Ureter (tissue), 1 donor: ENCODE measurements around the gene MYCBPAP. TPM values are rescaled to one million over a fixed set of nuclear protein-coding genes. Genes with fewer than 3 reads are reported as not detected.

ENCODE experiments used
- DNase-seq: peaks from one replicate; pipeline ENCODE4 v3.0.0-alpha.2; 2020; ENCODE audit warnings: low spot score
- total RNA-seq: library from RNA; stranded (reverse); gene quantifications from one replicate; pipeline ENCODE4 v1.2.4, GENCODE V29; 2023
- donor health status: DM: yes; HTN: yes; CAD: no.

MYCBPAP gene
- total RNA-seq, 1 donor from 2014 or later: 1.1 TPM

DNA sequence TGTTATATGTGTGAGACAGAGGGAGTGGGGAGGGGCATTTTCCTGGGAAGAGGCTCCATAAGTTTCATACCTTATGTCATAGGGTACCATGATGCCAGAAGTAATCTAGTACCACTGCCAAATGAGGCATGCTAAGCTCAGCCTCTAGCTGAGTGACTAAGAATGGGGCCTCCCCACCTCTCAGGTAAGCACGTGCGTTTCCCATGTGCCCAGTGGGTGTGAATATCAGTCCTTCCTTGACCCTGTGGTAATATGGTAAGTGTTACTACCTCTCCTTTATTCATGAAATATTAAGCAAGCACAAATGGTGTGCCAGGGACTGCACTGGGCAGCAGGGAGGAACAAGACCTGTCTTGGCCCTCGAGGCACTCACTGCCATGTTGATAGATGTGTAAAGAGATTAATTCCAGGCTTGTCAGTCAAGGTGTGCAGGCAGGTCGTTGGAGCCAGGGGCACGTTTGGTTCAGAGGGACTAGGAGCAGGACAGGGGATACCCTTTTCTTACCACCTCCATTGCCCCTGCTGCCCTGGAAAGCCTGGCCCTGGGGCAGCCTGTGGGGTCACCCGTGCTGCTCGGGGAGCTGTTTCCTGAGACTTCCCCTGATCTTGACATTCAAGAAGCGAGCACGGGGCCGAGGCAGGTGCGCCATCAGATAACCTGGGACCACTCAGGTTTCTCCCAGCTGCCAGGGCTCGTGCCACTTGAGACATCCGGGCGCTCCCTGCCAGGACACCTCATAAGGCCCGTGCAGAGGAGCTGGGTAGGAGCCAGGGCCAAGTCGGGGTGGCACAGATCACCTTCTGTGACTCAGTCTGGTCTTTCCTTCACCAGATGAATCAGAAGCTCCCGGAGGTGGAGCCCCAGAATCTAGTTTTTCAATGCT lies 20.8 kb upstream of the MYCBPAP start:
- no peak for DNase-seq

DNA sequence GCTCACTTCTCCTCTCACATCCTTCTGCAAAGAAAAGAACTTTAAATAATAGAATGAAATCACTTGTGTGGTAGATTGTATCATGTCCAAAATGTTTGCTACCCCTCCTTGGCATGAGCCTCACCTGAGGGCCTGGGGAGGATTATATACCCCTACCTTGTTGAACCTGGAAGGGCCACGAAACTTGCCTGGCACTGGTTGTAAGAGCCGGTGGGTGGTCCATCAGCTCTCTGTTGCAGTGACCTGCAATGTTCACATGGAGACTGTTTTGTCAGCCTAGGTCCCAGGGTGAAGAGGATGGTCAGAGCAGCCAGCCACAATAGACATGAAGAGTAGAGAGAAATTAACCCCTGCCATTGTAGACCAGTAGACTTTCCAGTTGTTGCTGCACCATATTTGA lies 19.4 kb upstream of the MYCBPAP start:
- DNase-seq: no peak

DNA sequence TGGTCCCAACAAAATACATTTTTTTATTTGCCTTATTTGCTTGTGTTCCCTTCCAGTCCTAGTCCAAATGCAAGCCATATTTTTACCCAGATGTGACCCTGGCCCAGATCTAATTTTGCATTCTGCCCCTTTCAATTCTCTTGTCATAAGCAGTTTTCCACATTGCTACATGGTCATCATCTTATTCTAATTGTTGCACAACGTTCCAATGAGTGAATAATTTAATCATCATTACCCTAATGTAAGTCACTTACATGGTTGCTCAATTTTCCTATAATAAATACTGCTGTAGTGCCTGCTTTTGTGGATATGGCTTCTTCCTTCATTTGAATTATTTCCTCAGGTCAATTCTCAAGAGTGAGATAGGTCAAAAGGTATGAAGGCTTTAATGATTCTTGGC lies 16.7 kb upstream of the MYCBPAP start:
- DNase-seq: no peak

DNA sequence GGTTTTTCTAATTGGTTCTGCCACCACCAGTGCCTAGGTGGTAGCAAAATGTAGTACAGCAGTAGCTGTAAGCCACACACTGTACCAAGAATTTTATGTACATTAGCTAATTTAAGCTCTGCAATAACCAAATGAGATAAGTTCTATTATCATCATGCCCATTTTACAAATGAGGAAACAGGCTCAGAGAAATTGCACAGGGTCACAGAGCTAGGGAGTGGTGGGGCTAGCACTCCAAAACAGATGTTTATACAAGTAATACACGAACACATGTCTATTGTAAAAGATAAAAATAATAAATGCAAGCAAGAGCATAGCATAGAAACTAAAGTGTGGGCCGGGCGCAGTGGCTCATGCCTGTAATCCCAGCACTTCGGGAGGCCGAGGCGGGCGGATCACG lies 16.0 kb upstream of the MYCBPAP start:
- no peak for DNase-seq

DNA sequence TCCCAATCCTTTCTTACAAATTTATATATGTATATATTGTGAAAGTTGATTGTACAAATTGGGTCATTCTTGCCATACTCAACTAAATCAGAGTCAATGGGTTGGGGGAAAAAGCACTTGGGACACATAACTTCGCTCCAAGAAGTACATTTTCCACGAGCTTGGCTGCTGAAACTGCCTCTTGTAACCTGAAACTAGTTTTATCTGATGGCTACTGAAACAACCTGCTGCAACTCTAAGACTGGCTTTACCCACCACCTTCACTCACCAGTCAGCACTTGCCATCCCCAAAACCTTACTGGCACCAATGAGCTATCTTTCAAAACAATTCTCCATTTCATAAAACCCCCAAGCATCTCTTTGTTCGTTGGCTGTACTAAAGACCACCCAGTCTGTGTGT lies 14.5 kb upstream of the MYCBPAP start:
- no peak for DNase-seq

DNA sequence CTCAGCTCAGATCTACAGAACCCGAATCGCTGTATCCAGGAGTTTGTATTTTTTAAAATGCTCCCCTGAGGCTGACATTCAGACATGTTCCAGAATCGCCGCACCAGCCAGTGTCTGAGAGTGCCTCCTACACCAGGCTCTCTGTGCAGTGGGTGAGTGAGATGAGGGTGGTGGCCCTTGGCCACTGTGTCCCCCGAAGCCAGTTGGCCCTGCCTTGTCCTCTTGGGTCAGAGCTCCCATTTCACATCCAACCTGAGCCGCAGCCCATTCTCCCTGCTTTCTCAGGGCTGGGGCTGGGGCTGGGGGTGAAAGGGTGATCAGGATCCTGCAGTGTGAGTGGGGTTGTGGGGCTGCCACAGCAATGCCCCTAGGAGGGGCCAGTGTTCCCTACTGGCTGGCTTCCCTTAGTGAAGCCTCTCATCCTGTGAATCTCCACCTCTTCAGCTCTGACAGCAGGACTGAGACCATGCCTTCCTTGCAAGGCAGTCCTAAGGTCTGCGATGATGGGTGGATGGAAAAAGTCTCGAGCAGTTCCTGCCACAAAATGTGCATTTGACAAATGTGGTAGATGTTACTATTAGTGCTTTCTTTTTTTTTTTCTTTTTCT lies 12.9 kb upstream of the MYCBPAP start:
- DNase-seq: no peak

DNA sequence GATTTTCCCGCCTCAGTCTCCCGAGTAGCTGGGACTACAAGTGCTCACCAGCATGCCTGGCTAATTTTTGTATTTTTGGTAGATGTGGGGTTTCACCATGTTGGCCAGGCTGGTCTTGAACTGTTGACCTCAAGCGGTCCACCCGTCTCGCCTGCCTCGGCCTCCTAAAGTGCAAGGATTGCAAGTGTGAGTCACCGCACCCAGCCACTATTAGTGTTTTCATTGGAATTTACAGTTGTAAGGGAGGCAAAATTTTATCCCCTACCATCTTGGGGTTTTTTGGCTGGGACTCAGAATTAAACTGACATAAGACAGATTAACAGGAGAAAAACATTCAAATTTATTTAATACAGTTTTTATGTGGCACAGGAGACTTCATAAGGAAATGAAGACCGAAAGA lies 12.3 kb upstream of the MYCBPAP start:
- no peak for DNase-seq

DNA sequence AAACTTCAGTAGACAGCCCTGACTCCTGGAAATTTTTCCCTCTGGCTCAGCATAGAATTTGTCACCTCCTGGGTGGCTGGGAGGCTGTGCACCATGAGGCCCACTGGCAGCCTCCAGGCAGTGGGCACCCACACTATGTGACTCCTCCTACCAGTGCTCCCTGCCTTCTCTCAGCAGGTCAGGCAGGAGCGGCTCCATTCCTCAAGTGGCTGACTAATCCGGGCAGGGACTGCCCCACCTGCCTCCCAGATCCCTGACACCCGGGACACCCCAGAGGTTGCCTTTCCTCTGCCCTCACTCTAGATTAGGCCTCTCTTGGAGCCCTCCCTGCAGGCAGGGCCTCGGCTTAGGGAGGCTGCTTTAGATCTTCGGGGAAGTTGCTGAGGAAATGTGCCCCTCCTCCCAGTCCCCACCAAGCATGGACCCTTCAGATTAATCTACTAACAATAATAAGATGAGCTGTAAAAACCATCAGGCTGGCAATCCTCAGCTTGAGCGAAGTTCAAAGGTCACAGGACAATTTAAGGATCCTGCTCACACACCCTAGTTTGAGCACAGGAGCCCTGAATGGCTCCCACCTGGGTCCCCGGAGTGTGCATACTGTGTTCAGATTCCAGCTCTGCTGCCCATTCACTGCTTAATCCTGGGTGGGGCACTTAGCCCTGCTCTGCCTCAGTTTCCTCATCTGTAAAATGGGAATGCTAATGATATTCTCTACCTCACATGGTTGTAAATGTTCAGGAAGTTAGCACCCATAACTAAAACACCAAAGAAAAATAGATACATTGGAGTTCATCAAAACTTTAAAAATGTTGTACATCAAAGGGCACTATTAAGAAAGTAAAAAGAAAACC lies 10.0 kb upstream of the MYCBPAP start:
- no peak for DNase-seq

DNA sequence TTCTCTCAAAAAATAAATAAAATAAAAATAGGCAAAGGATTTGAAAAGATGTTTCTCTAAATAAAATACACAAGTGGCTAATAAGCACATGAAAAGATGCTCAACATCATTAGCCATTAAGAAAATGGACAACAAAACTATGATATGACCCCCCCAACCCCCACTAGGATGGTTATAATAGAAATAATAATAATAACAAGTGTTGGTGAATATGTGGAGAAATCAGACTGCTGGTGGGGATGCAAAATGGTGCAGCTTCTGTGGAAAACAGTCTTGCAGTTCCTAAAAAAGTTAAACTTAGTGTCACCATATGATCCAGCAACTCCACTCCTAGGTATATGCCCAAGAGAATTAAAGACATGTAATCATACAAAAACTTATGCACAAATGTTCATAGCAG lies 9.0 kb upstream of the MYCBPAP start:
- DNase-seq: no peak

DNA sequence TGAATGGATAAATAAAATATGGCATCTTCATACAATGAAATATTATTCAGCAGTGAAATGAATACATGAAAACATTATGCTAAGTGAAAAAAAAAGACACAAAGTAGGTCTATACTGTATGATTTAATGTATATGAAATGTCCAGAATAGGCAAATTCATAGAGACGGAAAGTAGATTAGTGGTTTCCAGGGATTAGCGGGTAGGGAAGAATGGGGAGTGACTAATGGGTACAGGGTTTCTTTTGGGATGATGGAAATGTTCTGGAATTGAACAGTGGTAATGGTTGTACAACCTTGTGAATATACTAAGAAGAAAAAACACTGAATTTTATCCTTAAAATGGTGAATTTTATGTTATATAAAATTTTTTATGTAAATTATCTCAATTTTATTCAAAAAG lies 8.5 kb upstream of the MYCBPAP start:
- DNase-seq: no peak

DNA sequence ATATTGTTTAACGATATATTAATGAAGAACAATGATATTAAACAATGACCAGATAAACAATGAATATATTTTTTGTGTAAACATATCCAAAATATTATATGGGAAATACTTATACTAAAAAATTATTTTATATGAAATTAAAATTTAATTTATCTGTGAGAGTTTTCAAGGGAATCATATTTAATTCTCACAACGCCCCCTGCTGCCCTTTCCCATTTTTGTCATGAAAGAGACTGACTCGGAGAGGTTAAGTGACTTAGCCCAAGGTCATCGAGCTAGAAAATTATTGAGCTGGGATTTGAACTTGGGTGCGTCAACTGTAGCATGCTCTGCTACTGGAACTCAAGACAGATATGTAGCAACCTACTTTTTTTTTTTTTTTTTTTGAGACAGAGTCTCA lies 7.2 kb upstream of the MYCBPAP start:
- DNase-seq: no peak

DNA sequence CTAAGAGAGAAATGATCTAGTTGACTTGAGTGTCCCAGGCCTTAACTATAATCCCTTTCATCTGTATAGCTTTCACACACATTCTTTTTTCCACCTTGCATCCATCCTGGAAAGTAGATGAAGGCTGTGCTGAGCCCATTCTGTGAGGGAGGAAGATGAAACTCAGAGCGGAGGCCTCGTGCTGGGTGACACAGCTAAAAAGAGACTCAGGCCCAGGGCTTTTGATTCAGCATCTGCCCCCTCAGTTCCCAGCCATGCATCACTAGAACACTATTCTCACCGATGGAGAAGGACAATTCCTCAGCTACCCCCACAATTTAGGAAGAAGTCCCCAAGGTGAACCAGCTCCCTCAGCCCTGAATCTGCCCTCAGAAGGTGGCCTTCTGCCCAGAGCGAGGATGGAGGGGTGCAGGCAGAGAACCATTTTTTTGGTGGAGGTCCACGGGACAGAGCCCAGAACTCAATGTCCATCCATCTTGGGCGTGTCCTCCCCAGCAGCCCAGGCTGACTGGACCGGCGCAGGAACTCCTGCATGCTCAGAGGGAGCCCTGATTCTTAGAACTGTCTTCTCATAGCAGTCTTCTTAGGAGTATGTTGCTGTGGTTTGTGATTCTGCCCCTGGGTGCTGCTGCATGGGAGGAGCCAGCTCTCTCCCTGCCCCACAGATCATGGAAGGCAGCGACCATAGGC lies 5.8 kb upstream of the MYCBPAP start:
- DNase-seq: no peak

DNA sequence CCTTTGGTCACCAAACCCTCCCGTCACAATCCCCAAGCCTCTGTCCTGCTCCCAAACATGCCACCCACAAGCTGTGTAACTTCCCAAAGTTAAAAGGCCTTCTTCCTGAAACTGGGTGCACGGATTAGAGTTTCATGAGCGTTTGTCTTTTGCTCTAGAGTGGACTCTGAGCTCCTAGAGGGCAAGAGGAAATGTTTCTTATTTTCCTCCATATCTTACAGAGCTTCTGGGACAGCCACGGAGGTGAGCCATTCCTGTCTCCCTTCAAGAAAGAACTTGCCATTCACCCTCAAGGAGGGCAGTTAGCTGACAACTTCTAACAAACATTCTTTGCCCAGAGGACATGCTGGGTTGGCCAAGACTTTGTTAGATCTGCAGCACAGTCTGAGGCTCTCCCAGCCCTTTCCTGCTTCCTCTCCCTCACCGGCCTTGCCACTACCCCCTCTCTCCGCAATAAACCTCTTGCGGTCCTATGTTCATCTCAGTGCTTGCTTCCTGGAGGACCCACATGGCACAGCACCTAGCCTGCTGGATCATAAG lies 2.6 kb upstream of the MYCBPAP start:
- no peak for DNase-seq

DNA sequence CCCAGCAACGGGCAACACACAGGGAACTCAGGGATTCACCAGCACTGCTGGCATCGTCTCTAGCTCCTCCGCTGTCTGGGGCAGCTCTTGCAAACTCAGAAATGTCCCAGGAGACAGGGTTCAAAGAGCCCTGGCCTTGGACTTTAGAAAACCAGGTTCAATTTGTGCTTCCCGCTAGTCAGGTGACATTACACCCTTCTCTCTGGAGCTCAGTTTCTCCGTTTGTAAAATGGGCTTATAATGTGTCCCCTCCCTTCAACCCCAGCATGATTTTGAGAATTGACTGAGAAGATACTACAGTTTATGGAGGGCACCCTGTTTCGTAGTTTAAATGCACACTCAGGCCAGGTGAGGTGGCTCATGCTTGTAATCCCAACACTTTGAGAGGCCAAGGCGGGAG lies 1.9 kb upstream of the MYCBPAP start:
- DNase-seq: no peak

DNA sequence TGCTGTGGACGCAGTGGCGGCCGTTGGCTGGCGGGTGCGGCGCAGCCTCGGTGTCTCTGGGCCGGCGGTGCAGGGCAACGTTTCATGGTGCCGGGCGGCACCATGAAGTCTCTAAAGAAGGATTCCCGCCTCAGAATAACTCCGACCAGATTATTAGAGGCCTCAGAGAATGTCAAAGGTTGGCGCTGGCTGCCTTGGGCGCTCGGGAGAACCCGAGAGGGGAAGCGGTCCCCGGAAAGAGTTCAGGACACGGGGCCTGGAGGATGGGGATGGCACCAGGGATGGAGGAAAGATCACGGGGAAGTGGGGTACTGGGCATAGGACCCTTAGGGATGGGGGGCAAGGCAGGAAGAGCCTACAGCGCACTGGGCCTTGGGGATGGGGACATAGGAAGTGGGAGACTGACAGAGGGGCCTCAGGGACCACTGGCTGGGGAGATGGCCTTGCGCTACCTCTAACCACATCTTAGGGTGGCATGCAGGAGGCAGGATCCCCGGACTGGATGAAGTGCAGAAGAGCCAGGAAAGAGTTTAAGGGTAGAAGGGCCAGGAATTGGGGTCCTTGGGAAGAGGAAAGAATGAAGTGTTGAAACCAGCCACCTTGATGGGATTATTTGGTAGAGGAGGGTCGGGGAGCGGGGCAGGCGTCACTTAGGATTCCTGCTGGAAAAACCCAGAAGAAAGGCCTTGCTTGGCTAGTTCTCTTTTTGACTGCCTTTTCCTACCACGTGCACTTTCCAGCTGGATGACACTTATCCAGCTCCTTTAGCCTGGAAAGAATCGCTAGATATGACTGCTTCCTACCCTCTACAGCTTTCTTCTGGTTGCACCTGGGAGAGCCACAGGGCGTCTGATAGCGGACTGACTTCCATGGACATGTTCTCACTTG lies 578 bp downstream of the MYCBPAP start:
- no peak for DNase-seq

DNA sequence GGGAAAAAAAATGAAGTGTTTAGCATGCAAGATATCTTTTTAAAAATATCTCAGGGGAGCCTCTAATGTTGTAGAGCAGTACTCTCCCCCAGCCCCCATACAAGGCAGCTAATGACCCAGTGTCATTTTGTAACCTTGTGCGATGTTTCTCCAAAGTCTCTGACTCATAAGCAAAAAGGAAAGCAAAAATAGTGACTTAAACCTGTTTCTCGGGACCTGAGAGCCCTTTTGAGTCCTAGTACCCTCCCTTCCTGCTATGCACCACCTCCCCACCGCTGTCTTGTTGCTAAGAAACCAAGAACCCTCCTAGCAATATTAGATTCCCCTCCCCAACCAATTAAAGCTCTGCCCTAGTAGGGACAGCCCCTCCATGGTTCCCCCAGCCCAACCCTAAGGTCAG lies 2.8 kb downstream of the MYCBPAP start:
- DNase-seq: no peak

DNA sequence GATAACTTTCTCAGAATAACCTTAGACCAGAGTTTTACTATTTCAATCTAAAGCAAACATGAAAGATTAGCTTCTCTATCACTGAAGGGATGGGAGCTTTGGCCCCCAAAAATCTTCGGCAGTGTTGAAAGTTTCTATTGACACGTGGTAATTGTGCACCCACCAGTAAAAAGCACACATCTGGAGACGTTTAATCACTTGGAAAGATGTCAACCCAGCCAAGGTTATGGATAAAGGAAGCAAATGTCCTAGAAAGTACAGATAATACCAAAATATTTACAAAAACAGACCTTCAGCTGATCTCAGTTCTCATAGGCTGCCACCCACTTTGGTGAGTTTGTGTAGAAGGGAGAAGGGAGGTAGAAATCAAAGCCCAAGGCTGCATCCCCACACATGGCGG lies 5.3 kb downstream of the MYCBPAP start:
- no peak for DNase-seq

DNA sequence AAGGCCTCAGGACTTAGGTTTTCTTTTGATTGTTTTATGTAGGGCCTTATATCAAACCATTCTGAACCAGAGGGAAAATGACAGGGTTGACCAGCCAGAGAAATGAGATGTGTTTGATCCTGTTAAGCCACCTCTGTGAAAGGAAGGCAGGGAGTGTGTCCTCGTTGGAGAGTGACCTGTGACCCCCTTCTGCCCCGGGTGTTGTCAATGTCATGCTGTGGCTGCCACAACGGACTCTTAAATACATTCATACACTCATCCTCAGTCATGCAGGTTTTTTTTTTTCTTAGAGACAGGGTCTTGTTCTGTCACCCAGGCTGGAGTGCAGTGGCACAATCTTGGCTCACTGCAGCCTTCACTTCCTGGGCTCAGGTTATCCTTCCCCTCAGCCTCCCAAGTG lies 6.1 kb downstream of the MYCBPAP start:
- DNase-seq: no peak

DNA sequence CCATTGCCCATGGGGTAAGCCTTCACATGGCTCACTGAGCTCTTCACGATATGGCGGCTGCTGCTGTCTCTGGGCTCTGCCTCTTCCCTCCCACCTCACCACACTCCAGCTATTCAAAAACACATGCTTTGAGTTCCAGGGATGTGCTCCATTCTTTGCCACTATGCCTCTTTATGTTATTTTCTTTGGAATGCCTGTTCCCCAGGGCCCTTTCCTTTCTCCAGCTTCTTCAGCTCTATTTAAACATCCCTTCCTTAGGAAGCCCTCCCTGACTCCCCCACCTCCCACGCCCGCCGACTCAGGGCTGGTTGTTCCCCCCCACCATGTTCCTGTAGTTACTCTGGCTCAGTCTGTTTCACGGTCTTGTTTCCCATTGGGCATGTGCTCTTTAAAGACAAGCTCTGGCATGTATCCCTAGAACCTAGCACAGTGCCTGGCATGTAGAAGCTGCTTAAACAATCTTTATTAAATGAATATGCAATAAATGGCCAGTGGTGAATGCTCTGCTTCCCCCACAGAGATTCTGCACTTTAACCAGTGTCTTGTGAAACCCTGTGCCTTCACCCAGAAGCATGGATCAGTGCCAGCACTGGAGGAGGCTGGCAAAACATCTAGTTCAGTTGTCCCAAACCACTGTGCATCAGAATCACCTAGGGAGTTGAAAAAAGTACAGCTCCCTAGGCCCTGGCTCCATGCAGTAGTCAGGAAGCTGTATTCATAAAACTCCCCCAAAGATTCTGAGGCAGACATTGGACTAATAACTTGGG lies 6.9 kb downstream of the MYCBPAP start:
- DNase-seq: no peak

DNA sequence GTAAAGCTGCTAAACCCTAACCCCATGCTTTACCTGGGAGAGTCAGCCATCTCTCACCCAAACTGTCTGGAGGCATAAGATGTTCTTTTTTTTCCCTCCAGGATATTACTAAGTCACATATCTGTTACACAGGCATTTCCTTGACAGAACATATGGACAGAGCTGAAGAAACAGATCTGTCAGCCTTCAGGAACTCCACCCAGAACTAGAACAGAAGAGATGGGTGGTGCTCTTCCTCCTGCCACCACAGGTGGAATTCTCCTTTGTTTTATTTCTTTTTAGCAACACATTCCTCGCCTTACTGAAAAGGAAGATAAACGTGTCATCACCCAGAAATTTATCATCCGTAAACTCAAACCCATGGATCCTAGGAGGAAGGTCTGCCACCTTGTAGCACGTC lies 8.8 kb downstream of the MYCBPAP start:
- DNase-seq: no peak
